Left ventricle myocardium inferior (tissue), 1 donor: ENCODE data around the gene SLC16A10. TPM values are rescaled to one million over a fixed set of nuclear protein-coding genes. Genes with fewer than 3 reads are reported as not detected.
"Not testable (repeated sequence)": the region's sequence is repeated elsewhere in the genome, so short reads cannot be mapped to it uniquely, and the experiment has no call there.

Source experiments
- DNase-seq: peaks from one replicate; pipeline ENCODE4 v3.0.0-alpha.2; 2020
- H3K27ac ChIP-seq: fragments of 200-600 bp; replicated peaks from 2 replicates; pipeline ENCODE4 v1.8.0; 2021
- H3K27me3 ChIP-seq: fragments of 200-600 bp; 2 replicates; pipeline ENCODE4 v1.8.0; 2021; ENCODE audit warnings: low read depth
- H3K36me3 ChIP-seq: fragments of 200-600 bp; 2 replicates; pipeline ENCODE4 v1.8.0; 2021
- H3K4me1 ChIP-seq: fragments of 200-600 bp; 2 replicates; pipeline ENCODE4 v1.8.0; 2021
- H3K4me3 ChIP-seq: fragments of 200-600 bp; 2 replicates; pipeline ENCODE4 v1.8.0; 2021; ENCODE audit warnings: mild to moderate bottlenecking, moderate library complexity
- H3K9me3 ChIP-seq: fragments of 200-600 bp; replicated peaks from 2 replicates; pipeline ENCODE4 v1.8.0; 2021
- intact Hi-C: fragments of 100-400 bp; cut with micrococcal nuclease; formaldehyde crosslinking; loops from one replicate; pipeline ENCODE4 v1.11.0; 2022
- total RNA-seq: library from RNA; stranded (reverse); fragmentation: NEBNext Ultra II Directional; extraction: Animal tissue kit (Norgen Biotek cat#: 25700); gene quantifications from one replicate; pipeline ENCODE4 v1.2.1, GENCODE V29; 2021
- TF ChIP-seq, protein P1 (sequence below): fragments of 200-600 bp; IDR thresholded peaks from 2 replicates; pipeline ENCODE4 v1.8.0; 2021; ENCODE audit warnings: antibody characterized with exemption, mild to moderate bottlenecking, borderline replicate concordance
- donor health status: DM: no; HTN: yes; CAD: no; lungs with severe emphysema.

Gene SLC16A10
- total RNA-seq, 1 donor from 2014 or later, result 4.5 TPM

DNA sequence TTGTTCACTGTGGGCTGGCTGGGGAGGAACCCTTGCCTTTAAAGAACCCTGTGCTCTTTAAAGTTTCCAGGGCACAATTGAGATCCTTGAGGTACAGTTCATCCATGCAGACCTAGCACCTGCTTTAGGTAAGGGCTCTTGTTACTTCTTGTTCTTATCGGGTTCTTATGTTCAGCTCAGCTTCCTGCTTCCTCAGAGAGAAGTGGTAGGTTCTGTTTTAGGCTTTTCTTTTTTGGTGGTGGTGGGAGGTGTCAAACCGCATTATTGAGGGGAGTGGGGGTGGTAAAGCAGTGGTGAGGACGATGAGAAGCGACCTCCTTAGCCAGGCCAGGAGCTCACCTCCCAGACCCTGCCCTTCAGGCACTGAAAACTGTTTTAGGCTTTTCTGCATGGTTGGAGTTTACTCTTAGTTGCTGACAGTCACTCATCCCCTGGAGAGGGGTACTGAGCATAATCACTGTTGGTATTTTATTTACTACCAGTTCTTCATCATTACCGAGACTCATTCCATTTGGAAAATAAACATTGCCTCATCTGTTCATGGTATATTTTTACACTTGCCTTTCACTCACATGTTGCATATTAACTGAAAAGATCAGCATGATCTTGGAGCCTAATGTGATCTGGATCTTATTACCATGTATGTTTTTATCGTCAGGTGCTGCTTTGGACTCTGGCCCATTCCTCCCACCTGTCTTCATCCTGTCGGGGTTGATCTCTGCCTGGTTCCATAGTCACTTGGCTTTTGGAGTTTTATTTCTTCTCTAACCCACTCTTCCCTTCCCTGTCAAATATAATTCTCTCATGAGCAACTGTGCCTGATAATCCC, 35.4 kb downstream of the SLC16A10 start:
- DNase-seq, result no peak
- intact Hi-C loops, result no loop called here
- no peaks in the 10 kb centered on the region for H3K27me3 ChIP-seq
- TF ChIP-seq, protein P1, sequence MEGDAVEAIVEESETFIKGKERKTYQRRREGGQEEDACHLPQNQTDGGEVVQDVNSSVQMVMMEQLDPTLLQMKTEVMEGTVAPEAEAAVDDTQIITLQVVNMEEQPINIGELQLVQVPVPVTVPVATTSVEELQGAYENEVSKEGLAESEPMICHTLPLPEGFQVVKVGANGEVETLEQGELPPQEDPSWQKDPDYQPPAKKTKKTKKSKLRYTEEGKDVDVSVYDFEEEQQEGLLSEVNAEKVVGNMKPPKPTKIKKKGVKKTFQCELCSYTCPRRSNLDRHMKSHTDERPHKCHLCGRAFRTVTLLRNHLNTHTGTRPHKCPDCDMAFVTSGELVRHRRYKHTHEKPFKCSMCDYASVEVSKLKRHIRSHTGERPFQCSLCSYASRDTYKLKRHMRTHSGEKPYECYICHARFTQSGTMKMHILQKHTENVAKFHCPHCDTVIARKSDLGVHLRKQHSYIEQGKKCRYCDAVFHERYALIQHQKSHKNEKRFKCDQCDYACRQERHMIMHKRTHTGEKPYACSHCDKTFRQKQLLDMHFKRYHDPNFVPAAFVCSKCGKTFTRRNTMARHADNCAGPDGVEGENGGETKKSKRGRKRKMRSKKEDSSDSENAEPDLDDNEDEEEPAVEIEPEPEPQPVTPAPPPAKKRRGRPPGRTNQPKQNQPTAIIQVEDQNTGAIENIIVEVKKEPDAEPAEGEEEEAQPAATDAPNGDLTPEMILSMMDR, result no peak
- peaks cover 10% of the 10 kb centered on the region for H3K4me1 ChIP-seq
- H3K36me3 ChIP-seq, result no peaks in the 10 kb centered on the region
- no peaks in the 10 kb centered on the region for H3K9me3 ChIP-seq
- no peak overlapping the region for H3K27ac ChIP-seq
- H3K4me3 ChIP-seq, result no peak overlapping the region

DNA sequence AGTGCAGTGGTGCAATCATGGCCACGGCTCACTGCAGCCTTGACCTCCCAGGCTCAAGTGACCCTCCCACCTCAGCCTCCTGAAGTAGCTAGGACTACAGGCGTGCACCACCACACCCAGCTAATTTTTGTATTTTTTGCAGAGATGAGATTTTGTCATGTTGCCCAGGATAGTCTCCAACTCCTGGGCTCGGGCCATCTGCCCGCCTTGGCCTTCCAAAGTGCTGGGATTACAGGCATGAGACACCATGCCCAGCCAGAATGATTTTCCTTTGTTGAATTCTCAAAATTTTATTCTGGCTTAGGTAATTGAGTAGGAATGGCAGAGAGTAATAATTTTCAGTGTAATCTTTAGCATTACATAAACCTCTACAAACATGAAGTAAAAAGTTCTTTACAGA, 37.1 kb downstream of the SLC16A10 start:
- intact Hi-C loops, result no loop called here
- Histone ChIP-seq H3K9me3 (no peaks in the 10 kb centered on the region), H3K4me3 (no peak overlapping the region), H3K27ac (no peak overlapping the region), H3K27me3 (no peaks in the 10 kb centered on the region), H3K36me3 (no peaks in the 10 kb centered on the region), H3K4me1 (peaks cover 18% of the 10 kb centered on the region)
- DNase-seq, result no peak
- TF ChIP-seq, protein P1, result no peak

DNA sequence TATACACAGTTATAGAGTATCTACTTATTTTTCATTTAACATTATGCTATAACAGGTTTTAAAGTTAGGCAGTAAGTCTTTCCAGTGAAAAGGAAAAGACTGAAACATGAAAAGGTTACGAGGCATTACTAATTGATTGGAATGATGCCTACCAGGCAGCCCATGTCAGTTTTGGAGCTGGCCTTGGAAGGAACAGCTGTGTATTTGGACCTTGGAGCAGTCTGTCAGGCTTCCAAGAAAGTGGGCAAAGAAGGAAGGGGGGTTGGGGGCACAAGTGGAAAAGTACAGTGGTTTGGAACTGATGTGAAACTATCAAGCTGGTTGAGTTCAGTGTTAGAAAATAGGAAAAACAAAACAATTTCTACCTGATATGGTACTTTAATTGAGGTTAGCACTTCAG, 41.7 kb downstream of the SLC16A10 start:
- intact Hi-C loops, result no loop called here
- peaks cover 6% of the 10 kb centered on the region for H3K9me3 ChIP-seq
- H3K4me3 ChIP-seq, result no peak overlapping the region
- peaks cover 20% of the 10 kb centered on the region for H3K4me1 ChIP-seq
- H3K36me3 ChIP-seq, result peaks cover 4% of the 10 kb centered on the region
- H3K27me3 ChIP-seq, result no peaks in the 10 kb centered on the region
- no peak for DNase-seq
- H3K27ac ChIP-seq, result no peak overlapping the region
- TF ChIP-seq, protein P1, result no peak

DNA sequence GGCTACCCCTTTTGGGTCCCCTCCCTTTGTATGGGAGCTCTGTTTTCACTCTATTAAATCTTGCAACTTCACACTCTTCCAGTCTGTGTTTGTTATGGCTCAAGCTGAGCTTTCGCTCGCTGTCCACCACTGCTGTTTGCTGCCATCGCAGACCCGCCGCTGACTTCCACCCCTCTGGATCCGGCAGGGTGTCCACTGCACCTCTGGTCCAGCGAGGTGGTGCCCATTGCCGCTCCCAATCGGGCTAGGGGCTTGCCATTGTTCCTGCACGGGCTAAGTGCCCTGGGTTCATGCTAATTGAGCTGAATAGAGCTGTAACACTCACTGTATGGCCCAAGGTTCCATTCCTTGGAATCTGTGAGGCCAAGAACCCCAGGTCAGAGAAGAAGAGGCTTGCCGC, 43.7 kb downstream of the SLC16A10 start:
- H3K4me3 ChIP-seq, H3K36me3 ChIP-seq, H3K27me3 ChIP-seq, intact Hi-C loops, DNase-seq, H3K27ac ChIP-seq, H3K9me3 ChIP-seq: not testable (repeated sequence)
- H3K4me1 ChIP-seq, result peaks cover 20% of the 10 kb centered on the region

DNA sequence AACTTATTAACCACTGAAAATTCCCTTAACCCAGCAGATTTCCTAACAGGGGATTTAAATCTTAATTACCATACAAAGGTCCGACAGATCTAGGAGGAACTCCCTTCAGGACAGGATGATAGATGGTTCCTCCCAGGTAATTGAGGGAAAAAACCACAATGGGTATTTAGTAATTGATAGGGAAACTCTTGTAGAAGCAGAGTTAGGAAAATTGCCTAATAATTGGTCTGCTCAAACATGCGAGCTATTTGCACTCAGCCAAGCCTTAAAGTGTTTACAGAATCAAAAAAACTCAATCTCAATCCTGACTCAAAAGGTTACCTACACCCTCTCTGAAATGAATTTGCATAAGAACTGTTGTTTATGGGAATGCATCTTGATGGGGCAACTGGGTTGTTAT, 45.4 kb downstream of the SLC16A10 start:
- DNase-seq, H3K27ac ChIP-seq, H3K27me3 ChIP-seq, H3K9me3 ChIP-seq, H3K4me3 ChIP-seq, intact Hi-C loops, H3K36me3 ChIP-seq: not testable (repeated sequence)
- H3K4me1 ChIP-seq, result peaks cover 20% of the 10 kb centered on the region

DNA sequence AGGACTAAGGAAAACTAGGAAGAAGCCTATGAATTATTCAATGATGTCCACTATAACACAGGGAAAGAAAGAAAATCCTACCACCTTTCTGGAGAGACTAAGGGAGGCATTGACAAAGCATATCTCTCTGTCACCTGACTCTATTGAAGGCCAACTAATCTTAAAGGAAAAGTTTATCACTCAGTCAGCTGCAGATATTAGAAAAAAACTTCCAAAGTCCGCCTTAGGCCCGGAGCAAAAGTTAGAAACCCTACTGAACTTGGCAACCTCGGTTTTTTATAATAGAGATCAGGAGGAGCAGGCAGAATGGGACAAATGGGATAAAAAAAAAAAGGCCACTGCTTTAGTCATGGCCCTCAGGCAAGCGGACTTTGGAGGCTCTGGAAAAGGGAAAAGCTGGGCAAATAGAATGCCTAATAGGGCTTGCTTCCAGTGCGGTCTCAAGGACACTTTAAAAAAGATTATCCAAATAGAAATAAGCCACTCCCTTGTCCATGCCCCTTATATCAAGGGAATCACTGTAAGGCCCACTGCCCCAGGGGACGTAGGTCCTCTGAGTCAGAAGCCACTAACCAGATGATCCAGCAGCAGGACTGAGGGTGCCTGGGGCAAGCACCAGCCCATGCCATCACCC, 47.0 kb downstream of the SLC16A10 start:
- intact Hi-C loops, H3K27me3 ChIP-seq, H3K9me3 ChIP-seq, H3K4me1 ChIP-seq, H3K36me3 ChIP-seq, H3K27ac ChIP-seq, H3K4me3 ChIP-seq, DNase-seq: not testable (repeated sequence)

DNA sequence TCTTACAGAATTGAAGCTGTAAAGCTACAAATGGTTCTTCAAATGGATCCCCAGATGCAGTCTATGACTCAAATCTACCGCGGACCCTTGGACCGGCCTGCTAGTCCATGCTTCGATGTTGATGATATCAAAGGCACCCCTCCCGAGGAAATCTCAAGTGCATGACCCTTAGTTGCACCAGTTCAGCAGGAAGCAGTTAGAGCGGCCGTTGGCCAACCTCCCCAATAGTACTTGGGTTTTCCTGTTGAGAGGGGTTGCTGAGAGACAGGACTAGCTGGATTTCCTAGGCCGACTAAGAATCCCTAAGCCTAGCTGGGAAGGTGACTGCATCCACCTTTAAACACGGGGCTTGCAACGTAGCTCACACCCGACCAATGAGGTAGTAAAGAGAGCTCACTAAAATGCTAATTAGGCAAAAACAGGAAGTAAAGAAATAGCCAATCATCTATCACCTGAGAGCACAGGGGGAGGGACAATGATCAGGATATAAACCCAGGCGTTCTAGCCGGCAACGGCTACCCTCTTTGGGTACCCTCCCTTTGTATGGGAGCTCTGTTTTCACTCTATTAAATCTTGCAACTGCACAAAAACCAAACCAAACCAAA, 50.3 kb downstream of the SLC16A10 start:
- intact Hi-C loops, H3K4me3 ChIP-seq, H3K9me3 ChIP-seq, DNase-seq, H3K27ac ChIP-seq, H3K4me1 ChIP-seq, H3K27me3 ChIP-seq, H3K36me3 ChIP-seq: not testable (repeated sequence)
